Memory B cell (primary cell): ENCODE measurements around the gene MSI1.

ENCODE experiments used
- ATAC-seq: fragments of 150-1000 bp; cut with Tn5 transposase; 2 replicates; pipeline ENCODE4 v1.10.0; 2021; ENCODE audit warnings: low read depth, mild to moderate bottlenecking, moderate library complexity
- DNase-seq, 2 donors: peaks; one replicate each; pipeline ENCODE4 v3.0.0; 2022; ENCODE audit warnings: low spot score in 2 of 2
- H3K27ac Mint-ChIP-seq: one replicate; pipeline ENCODE4 v1.8.0; 2022; ENCODE audit warnings: mild to moderate bottlenecking, moderate library complexity, mixed read lengths
- H3K27me3 Mint-ChIP-seq: one replicate; pipeline ENCODE4 v1.8.0; 2022; ENCODE audit warnings: mixed read lengths
- H3K36me3 Mint-ChIP-seq: one replicate; pipeline ENCODE4 v1.8.0; 2022; ENCODE audit warnings: mild to moderate bottlenecking, mixed read lengths
- H3K4me1 Mint-ChIP-seq: one replicate; pipeline ENCODE4 v1.8.0; 2022; ENCODE audit warnings: mixed read lengths
- H3K4me3 Mint-ChIP-seq: one replicate; pipeline ENCODE4 v1.8.0; 2022; ENCODE audit warnings: mild to moderate bottlenecking, moderate library complexity, mixed read lengths
- H3K9me3 Mint-ChIP-seq: one replicate; pipeline ENCODE4 v1.8.0; 2022; ENCODE audit warnings: mixed read lengths

The MSI1 gene

DNA sequence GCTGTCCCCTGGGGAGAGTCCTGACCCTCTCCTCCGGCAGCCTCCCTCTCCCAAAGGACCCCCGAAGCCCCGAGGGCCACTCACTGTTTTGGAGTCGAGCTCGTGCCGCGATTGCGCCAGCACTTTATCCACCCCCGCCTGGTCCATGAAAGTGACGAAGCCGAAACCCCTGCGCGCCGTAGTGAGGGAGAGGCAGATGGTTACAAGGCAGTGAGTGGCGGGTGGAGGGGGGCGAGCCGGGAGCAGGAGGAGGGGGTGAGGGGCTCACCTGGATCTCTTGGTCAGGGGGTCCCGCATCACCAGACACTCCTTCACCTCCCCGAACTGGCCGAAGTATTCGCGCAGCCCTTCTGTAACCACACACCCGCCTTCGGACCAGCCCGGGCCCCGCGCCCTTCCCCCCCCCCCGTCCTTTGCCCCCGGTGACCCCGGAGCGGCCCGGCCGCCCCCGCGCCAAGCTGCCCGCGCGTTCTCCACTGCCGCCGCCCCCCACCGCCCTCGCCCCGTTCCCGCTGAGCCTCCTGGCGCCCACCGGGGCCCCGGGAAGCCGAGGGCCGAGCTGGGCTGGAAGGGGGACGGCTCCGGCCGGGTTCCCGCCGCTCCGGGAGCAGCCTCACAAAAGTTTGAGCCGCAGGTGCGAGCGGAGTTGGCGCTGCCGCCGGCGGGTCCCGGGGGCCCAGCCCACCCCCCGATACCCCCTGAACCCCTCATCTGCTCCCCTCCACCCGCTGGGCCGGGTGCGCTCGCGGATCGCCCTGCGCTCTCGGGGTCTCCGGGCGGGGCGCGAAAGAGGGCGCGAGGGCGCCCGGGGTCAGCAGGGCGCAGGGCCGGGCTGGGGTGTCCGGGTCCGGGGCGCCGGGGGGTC, 808 bp downstream of the MSI1 start:
- no peaks in the 10 kb centered on the region for H3K9me3 Mint-ChIP-seq
- no peaks in the 10 kb centered on the region for H3K36me3 Mint-ChIP-seq
- DNase-seq: no peak
- no peak overlapping the region for H3K27ac Mint-ChIP-seq
- H3K27me3 Mint-ChIP-seq: peaks cover 44% of the 10 kb centered on the region
- peaks cover 11% of the 10 kb centered on the region for H3K4me1 Mint-ChIP-seq
- no peak for ATAC-seq
- H3K4me3 Mint-ChIP-seq: peak overlapping the region; percentile 24

DNA sequence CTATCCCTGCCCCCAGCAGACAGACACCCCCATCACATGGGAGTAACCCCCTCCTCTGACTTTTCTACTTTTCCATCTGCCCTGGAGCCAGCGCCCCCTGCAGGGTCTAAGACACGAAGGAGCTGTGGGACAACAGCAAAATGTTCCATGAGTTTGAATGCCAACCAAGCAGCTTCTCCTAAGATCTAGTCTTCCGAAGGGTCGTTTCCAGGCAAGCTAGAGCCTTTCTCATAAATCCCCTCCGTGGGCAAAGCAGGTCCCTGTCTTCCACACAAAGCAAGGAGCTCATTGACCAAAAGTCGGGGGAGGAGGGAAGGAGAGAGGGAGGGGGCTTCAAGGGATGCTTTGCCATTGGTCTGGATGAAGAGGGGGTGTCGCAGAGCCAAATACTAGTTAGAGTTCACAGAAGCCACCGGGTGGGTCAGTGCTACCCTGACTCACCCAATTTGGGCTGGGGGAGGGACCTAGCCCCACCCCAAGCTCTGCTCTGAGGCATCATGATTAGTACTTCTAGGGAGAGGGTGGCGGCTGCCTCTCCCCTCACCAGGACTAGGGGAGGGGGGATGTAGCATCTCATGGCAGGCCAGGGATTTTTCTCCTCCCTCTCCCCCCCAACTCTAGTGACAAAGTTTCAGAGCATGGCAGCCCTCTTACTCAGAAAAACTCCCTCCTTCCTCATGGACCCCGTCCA, 1.6 kb downstream of the MSI1 start:
- Mint-ChIP-seq H3K36me3 (no peaks in the 10 kb centered on the region), H3K27ac (no peak overlapping the region), H3K9me3 (no peaks in the 10 kb centered on the region), H3K4me1 (peaks cover 11% of the 10 kb centered on the region), H3K4me3 (peak overlapping the region; percentile 25), H3K27me3 (peaks cover 48% of the 10 kb centered on the region)
- no peak for ATAC-seq
- DNase-seq: no peak

DNA sequence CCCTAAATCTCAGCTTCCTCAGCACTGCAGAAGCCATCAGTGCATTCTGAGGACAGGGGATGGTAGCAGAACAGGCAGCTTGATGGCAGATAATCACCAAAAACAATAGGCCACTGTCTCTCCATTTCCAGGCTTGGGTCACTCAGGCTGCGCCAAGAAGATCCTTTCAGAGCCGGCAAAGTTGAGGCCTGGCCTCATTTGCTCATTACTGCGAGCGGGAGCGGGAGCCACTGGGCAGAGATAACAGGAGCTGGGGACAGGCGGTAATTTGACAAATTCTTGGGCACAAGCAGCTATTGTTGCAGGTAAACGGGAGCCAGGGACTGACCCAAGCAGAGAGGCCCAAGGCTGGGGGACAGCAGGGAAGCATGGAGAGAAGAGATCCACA, 2.1 kb downstream of the MSI1 start:
- Mint-ChIP-seq H3K36me3 (no peaks in the 10 kb centered on the region), H3K9me3 (no peaks in the 10 kb centered on the region), H3K27ac (no peak overlapping the region), H3K4me1 (peaks cover 15% of the 10 kb centered on the region), H3K4me3 (no peak overlapping the region), H3K27me3 (peaks cover 48% of the 10 kb centered on the region)
- DNase-seq (no peak), ATAC-seq (no peak)

DNA sequence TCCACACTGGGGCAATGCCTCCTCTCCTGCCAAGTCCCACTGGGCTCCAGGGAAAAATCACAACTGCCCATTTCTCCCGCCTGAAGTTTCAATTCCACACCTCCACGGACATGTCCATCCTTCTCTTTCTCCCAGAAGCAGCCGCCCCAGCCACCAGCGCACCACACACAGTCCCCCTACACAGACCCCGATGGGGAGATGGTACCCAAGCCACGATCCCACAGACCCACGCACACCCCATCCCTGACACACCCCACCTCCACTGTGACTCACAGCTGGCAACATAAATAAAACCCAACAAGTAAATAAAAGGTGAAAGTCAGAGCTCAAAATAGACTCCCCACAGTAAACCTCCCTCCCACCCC, 2.6 kb downstream of the MSI1 start:
- H3K36me3 Mint-ChIP-seq: no peaks in the 10 kb centered on the region

DNA sequence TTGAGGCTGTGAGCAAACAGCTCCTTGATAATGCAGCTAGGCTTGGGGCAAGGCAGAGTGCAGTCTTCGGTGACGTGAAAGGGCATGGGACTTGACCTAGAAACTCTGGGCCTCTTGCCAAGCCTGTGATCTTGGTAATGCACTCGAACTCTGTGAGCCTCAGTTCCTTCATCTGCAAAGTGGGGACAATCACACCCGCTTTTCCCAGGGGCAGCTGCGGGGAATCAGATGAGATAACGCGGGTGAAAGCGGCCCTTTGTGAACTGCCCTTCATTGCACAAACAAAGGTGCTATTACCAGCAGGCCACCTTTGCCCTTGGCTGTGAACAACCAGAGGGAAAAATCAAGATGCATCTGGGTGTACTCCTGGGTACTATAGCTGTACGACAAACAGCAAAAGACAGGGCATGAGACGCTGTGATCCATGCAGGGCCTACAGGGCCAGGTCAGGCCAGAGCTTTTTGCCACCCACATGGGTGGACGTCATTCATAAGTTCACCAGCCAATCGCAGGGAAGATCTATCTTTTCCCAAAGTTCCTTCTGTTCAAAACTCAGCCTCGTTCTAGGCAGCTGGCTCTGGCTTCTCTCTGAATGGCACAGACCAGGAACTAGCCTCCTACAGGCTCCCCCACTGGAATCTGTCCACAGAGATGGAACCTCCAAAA, 3.2 kb downstream of the MSI1 start:
- no peak overlapping the region for H3K27ac Mint-ChIP-seq
- H3K4me1 Mint-ChIP-seq: peaks cover 15% of the 10 kb centered on the region
- peaks cover 43% of the 10 kb centered on the region for H3K27me3 Mint-ChIP-seq
- DNase-seq: no peak
- H3K9me3 Mint-ChIP-seq: no peaks in the 10 kb centered on the region
- H3K4me3 Mint-ChIP-seq: no peak overlapping the region
- no peaks in the 10 kb centered on the region for H3K36me3 Mint-ChIP-seq
- no peak for ATAC-seq

More for the DNA sequence above, 2.6 kb downstream of the MSI1 start:
- H3K9me3 Mint-ChIP-seq: no peaks in the 10 kb centered on the region
- ATAC-seq (no peak), DNase-seq (no peak)
- no peak overlapping the region for H3K27ac Mint-ChIP-seq
- peaks cover 44% of the 10 kb centered on the region for H3K27me3 Mint-ChIP-seq
- H3K4me1 Mint-ChIP-seq: peaks cover 15% of the 10 kb centered on the region
- no peak overlapping the region for H3K4me3 Mint-ChIP-seq

DNA sequence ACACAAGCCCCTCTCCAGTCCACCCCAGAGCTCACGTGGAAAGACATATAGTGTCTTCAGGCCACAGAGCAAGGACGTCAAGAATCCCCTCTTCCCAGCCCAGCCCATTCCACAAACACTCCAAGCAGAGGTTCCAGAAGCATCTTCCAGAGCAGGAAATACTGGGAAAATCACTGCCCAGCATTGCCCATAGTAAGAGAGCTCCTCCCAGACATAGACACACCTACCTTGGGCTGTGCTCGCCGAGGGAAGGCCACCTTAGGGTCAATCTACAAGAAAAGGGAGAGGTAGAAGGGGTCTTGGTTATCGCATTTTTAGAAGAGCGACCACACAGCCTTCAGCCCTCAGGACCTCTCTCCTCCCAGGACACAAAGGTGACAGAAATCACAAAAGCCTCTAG, 4.5 kb downstream of the MSI1 start:
- H3K9me3 Mint-ChIP-seq: no peaks in the 10 kb centered on the region
- ATAC-seq: no peak
- DNase-seq: no peak
- no peak overlapping the region for H3K27ac Mint-ChIP-seq
- H3K4me3 Mint-ChIP-seq: no peak overlapping the region
- H3K27me3 Mint-ChIP-seq: peaks cover 34% of the 10 kb centered on the region
- no peaks in the 10 kb centered on the region for H3K36me3 Mint-ChIP-seq
- H3K4me1 Mint-ChIP-seq: peaks cover 5% of the 10 kb centered on the region

DNA sequence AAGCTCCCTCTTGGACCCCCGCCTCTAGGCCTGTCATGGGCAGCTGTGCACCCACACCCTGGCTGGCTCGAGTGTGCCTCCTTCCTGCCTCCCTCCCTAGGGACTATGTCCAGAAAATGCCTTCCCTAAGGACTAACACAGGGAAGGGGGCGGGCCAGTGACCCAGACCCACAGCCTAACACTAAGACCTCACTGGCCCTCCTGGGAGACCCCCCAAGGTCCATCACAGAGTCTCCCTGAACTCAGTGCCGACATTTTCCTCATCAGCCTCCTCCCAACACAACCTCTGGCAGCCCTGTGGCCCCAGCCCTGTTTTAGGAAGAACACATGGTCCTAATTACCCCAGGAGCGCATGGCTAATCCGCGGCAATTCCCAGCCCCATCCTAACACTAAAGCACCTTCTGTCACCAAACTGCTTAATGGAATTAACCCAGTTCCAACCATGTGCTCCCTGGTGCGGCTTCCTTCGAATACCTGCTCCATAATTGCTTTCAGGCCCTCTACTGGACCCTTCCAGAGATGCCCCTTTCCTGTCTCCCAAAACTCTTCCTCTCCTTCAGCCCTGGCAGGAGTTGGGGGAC, 5.6 kb downstream of the MSI1 start:
- Mint-ChIP-seq H3K9me3 (no peaks in the 10 kb centered on the region), H3K4me3 (no peak overlapping the region), H3K4me1 (peaks cover 3% of the 10 kb centered on the region), H3K36me3 (no peaks in the 10 kb centered on the region), H3K27me3 (peaks cover 36% of the 10 kb centered on the region), H3K27ac (no peak overlapping the region)
- no peak for ATAC-seq
- no peak for DNase-seq

DNA sequence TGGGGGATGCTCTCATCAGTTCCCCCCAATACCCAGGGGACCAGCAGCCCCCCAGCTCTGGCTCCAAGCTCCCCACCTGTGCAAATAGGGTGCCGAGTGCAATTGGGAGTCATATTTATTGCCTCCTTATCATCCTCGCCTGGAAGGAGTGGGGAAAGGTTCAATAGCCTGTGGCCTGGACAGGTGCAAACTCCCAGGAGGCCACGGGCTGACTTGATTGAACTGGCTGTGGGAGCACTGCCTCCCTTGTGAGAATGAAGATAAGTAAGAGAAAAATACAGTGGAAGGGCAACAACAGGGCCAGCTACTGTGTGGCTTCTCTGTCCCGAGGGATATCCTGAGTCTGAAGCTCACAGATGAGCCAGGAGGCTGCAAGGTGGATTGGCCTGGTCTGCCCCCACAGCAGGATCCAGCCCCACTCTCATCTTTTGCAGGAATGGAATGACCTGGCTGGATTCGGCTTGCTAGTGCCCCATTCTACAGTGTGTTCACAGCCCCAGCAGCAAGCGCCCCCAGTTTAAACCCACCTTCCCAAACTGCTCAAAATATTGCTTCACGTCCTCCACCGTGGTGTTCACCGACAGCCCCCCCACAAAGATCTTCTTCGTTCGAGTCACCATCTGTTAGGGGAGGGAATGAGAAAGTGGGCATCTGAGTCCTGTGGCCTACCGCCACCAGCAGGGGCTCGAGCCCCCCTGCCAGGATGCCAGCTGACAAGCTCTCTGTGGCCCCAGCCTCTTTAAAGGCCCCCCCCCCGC, 6.3 kb downstream of the MSI1 start:
- Mint-ChIP-seq H3K9me3 (no peaks in the 10 kb centered on the region), H3K4me3 (no peak overlapping the region), H3K27ac (no peak overlapping the region), H3K27me3 (peaks cover 42% of the 10 kb centered on the region), H3K4me1 (peaks cover 3% of the 10 kb centered on the region), H3K36me3 (no peaks in the 10 kb centered on the region)
- no peak for ATAC-seq
- no peak for DNase-seq

DNA sequence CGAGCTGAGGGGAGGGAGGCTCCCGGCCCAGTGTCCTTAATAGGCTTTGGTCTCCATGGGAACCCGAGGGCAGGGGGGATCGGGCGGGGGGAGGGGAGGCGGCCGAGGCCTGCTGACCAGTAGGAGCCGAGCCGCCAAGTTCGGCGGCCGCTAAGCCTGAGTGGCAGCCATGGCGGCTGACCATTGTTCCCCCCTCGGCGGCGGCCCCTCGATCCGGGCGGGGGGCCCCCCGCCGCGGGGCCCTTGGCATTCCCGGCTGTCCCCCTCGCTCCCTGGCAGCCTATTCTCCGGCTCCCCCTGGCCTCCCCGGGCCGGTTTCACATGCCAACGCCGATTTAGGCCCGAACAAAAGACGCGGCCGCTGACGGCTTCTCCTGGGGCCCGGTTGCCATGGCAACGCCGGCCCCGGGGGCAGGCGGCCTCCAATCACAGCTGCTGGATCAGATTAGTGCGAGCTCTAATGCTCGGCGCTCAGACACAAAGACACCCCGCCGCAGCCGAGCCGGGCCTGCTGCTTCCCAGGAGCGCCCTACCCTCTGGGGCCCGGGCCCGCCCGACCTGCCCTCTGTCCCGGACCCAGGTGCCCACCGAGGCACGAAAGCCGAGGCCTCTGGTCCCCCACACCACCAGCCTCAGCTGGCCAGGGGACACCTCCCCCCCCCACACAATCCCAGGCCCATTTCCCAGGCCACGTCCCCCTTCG, 7.3 kb downstream of the MSI1 start:
- H3K4me1 Mint-ChIP-seq: peaks cover 3% of the 10 kb centered on the region
- DNase-seq: no peak
- no peaks in the 10 kb centered on the region for H3K9me3 Mint-ChIP-seq
- ATAC-seq: peak; percentile 78
- peak overlapping the region; percentile 18 for H3K4me3 Mint-ChIP-seq
- H3K27ac Mint-ChIP-seq: no peak overlapping the region
- peaks cover 38% of the 10 kb centered on the region for H3K27me3 Mint-ChIP-seq
- H3K36me3 Mint-ChIP-seq: no peaks in the 10 kb centered on the region

DNA sequence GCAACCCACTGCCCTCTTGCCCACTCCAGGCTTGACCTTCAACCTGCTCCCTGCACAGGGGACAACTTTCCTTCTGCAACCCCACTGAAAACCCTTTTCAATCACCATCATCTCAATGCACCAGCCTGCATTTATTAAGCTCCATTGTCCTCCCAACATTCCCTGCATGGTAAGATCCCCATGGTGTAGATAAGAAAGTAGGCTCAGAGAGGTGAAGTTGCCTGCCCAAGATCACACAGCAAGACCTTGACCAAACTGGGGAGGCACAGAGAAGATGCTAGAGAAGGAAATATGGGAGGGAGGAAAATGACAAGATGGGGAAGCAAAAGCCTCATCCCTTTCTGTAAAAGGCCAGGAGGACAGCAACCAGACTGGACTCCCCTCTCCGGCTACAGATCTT, 9.8 kb downstream of the MSI1 start:
- Mint-ChIP-seq H3K27me3 (peaks cover 34% of the 10 kb centered on the region), H3K27ac (no peak overlapping the region), H3K9me3 (no peaks in the 10 kb centered on the region), H3K4me3 (no peak overlapping the region), H3K4me1 (peaks cover 3% of the 10 kb centered on the region), H3K36me3 (no peaks in the 10 kb centered on the region)
- ATAC-seq (no peak), DNase-seq (no peak)

DNA sequence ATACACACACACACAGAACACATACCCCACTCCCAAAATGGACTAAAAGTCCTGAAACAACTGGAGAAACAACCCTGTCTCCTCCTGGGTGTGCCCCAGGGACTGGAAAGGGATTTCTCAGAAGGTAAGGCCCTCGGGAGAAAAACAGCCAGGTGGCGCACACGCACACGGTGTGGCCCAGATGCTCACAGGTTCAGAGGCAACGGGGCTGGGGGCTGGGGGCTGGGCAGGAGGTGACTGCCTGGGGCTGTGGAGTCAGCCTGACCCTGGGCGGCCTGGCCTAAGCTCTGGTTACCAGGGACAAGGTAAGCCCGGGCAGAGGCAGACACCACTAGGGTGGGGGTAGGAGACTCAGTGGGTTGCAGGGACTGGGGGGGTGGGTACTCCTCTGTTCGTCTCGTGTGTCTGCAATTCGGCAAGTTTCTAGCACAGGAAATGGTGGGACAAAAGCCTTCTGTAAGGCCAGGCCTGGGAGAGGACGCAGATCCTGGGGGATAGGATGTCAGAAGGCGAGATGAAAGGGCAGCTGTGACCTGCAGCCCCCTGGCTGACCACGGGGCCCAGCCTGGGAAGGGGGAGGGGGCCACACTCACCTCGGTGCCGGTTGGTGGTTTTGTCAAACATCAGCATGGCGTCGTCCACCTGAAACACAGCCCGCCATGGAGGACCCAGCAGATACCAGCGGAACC, 10.4 kb downstream of the MSI1 start:
- Mint-ChIP-seq H3K27me3 (peaks cover 34% of the 10 kb centered on the region), H3K4me3 (no peak overlapping the region), H3K9me3 (no peaks in the 10 kb centered on the region), H3K27ac (no peak overlapping the region), H3K4me1 (peaks cover 3% of the 10 kb centered on the region), H3K36me3 (no peaks in the 10 kb centered on the region)
- ATAC-seq (no peak), DNase-seq (no peak)

DNA sequence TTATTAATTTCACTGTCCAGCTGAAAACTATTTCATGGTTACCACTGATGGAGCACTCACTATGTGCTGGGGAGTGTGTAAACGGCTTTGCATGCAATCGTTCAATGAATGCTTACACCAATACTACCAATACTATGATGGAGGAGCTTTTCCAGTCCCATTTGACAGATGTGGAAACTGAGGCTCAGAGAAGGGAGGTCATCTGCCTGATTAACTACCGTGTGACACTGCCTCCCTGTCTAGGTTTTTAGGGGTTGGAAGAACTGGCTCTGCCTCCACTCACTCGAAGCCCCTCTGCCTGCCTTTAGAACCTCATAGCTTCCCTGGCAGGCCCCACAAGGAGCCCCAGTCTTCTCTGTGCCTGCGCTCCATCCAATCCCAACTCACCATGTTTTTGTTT, 11.9 kb downstream of the MSI1 start:
- Mint-ChIP-seq H3K27me3 (peaks cover 24% of the 10 kb centered on the region), H3K4me1 (peaks cover 1% of the 10 kb centered on the region), H3K27ac (no peak overlapping the region), H3K9me3 (no peaks in the 10 kb centered on the region), H3K36me3 (no peaks in the 10 kb centered on the region), H3K4me3 (no peak overlapping the region)
- ATAC-seq: no peak
- no peak for DNase-seq

DNA sequence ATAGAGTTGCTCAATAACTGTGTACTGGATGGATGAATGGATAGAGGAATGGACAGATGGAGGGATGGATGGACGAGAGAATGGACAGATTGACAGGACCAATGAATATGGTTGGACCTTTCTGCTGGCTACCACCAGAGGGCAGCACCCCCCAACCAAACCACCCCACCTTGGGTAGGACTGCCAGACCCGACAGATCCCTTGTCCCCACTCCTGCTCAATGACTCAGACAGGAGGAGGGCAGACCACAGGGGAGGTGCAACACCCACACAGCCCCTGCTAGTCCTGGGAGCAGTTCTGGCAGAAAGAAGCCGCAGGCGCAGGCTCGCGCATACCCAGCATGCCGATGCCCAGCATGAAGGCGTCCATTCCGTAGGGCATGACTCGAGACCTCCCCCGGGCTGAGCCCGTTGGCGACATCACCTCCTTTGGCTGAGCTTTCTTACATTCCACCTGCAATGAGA, 12.4 kb downstream of the MSI1 start:
- peak; percentile 85 for ATAC-seq
- no peak overlapping the region for H3K27ac Mint-ChIP-seq
- H3K36me3 Mint-ChIP-seq: no peaks in the 10 kb centered on the region
- H3K4me3 Mint-ChIP-seq: no peak overlapping the region
- H3K27me3 Mint-ChIP-seq: peaks cover 23% of the 10 kb centered on the region
- no peaks in the 10 kb centered on the region for H3K9me3 Mint-ChIP-seq
- DNase-seq: peak; percentile 66 to 68
- no peaks in the 10 kb centered on the region for H3K4me1 Mint-ChIP-seq
